ENCODE results near the gene ATG10.
"Not testable (repeated sequence)": the region's sequence is repeated elsewhere in the genome, so short reads cannot be mapped to it uniquely, and the experiment has no call there.

The ATG10 gene

GRCh38 chr5:82105457-82105856 is 133.6 kb downstream of the ATG10 start:
- DNase-seq = no peak
- in situ Hi-C loops (cut with MboI; ENCODE audit: low pct_unique_long_range_greater_than_20kb, low sequenced_read_pairs) = no loop called here

- in situ Hi-C loops (cut with MboI; ENCODE audit: low pct_unique_long_range_greater_than_20kb, low sequenced_read_pairs) = no loop called here
Measured at GRCh38 chr5:82106207-82106606, 134.4 kb downstream of the ATG10 start.

DNA sequence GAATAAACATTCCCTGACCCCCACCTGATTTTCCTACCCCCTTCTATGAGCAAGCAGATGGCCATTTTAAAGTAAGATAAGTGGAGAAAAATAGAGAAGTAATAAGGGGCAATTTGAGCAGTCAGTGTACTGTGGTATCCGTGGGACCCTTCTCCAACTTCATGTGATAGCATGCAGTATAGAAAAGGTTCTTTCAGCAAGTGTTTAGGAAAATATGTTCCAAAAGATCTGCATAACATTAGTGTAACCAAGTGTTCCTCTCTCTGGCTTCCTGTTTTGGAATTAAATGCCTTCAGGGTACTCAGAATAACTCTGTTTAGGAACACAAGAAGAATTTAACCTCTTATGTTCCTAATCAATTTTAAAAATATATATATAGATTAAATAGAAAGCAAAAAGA is 134.9 kb downstream of the ATG10 start:
- in situ Hi-C loops (cut with MboI; ENCODE audit: low pct_unique_long_range_greater_than_20kb, low sequenced_read_pairs) = no loop called here
- DNase-seq = peak; percentile 62

More at GRCh38 chr5:82106207-82106606, 134.4 kb downstream of the ATG10 start:
- DNase-seq = no peak

GRCh38 chr5:82107267-82107666 is 135.4 kb downstream of the ATG10 start:
- DNase-seq = no peak
- in situ Hi-C loops (cut with MboI; ENCODE audit: low pct_unique_long_range_greater_than_20kb, low sequenced_read_pairs) = no loop called here

GRCh38 chr5:82109013-82109412 is 137.2 kb downstream of the ATG10 start:
- in situ Hi-C loops (cut with MboI; ENCODE audit: low pct_unique_long_range_greater_than_20kb, low sequenced_read_pairs) = no loop called here
- no peak for DNase-seq

DNA sequence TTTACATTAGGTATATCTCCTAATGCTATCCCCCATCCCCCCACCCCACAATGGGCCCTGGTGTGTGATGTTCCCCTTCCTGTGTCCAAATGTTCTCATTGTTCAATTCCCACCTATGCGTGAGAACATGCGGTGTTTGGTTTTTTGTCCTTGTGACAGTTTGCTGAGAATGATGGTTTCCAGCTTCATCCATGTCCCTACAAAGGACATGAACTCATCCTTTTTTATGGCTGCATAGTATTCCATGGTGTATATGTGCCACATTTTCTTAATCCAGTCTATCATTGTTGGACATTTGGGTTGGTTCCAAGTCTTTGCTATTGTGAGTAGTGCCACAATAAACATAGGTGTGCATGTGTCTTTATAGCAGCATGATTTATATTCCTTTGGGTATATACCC is 138.1 kb downstream of the ATG10 start:
- DNase-seq; in situ Hi-C loops (cut with MboI; ENCODE audit: low pct_unique_long_range_greater_than_20kb, low sequenced_read_pairs): not testable (repeated sequence)

GRCh38 chr5:82111191-82111590 is 139.4 kb downstream of the ATG10 start:
- in situ Hi-C loops (cut with MboI; ENCODE audit: low pct_unique_long_range_greater_than_20kb, low sequenced_read_pairs) = no loop called here
- no peak for DNase-seq

DNA sequence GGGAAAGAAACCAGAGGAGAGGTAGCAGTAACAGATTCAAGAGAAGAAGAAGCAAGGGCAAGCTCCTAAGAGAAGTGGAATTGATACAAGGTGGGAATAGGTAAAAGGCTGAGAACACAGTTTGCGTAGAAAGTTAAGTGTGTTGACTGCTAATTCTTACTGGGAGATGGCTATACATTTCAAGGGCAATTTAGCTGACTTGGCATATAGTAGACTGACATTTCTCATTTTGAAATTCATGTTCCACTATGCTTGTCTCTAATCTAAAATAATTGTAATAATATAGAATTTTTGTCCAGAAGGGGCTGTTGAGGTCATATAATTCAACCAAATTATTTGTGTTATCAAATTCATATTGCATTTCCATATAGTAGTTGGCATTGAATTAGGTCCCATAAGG is 144.0 kb downstream of the ATG10 start:
- in situ Hi-C loops (cut with MboI; ENCODE audit: low pct_unique_long_range_greater_than_20kb, low sequenced_read_pairs) = no loop called here
- no peak for DNase-seq

DNA sequence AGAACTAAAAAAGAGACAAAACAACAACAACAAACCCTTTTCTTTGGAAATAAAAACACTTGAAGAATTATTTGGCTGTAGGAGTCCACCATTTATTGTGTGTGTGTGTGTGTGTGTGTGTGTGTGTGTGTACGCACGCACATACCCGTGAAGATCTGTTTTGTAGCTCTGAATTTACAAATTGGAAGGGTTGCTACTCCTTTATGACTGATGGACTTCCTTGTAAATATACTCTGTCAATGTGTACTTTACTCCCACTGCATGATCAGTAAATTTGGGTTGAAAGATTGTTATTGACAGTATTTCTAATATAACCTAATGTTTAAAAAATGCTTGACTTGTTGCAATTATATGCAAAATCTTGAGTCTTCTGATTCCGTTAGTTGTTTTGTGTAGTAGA is 148.1 kb downstream of the ATG10 start:
- DNase-seq = no peak
- in situ Hi-C loops (cut with MboI; ENCODE audit: low pct_unique_long_range_greater_than_20kb, low sequenced_read_pairs) = no loop called here

DNA sequence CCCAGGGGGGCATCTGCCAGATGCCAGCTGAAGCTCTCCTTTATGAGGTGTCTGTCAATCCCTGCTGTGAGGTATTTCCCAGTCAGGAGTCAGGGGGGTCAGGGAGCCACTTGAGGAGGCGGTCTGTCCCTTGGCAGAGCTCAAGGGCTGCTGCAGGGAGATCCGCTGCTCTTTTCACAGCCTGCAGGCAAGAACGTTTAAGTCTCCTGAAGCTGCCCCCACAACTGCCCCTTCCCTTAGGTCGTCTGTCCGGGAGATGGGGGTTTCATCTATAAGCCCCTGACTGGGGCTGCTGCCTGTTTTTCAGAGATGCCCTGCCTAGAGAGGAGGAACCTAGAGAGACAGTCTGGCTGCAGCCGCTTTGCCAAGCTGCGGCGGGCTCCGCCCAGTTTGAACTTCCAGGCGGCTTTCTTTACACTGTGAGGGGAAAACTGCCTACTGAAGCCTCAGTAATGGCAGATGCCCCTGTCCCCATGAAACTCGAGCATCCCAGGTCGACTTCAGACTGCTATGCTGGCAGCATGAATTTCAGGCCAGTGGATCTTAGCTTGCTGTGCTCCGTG is 158.0 kb downstream of the ATG10 start:
- no peak for DNase-seq

DNA sequence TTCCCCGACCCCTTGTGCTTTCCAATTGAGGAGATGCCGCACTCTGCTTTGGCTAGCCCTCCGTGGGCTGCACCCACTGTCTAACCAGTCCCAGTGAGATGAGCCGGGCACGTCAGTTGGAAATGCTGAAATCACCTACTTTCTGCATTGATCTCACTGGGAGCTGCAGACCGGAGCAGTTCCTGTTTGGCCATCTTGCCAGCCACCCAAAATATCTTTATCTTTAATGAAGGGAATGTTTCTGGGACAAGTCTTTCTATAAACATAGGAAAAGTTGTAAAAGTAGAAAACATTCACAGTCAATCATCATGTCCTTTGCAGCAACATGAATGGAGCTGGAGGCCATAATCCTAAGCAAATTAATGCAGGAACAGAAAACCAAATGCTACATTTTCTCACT is 158.8 kb downstream of the ATG10 start:
- in situ Hi-C loops (cut with MboI; ENCODE audit: low pct_unique_long_range_greater_than_20kb, low sequenced_read_pairs) = no loop called here

More for the DNA sequence above, 158.0 kb downstream of the ATG10 start:
- in situ Hi-C loops (cut with MboI; ENCODE audit: low pct_unique_long_range_greater_than_20kb, low sequenced_read_pairs) = no loop called here

GRCh38 chr5:82137205-82137604 is 165.4 kb downstream of the ATG10 start:
- no peak for DNase-seq
- in situ Hi-C loops (cut with MboI; ENCODE audit: low pct_unique_long_range_greater_than_20kb, low sequenced_read_pairs) = no loop called here

More for the DNA sequence above, 158.8 kb downstream of the ATG10 start:
- DNase-seq = no peak

DNA sequence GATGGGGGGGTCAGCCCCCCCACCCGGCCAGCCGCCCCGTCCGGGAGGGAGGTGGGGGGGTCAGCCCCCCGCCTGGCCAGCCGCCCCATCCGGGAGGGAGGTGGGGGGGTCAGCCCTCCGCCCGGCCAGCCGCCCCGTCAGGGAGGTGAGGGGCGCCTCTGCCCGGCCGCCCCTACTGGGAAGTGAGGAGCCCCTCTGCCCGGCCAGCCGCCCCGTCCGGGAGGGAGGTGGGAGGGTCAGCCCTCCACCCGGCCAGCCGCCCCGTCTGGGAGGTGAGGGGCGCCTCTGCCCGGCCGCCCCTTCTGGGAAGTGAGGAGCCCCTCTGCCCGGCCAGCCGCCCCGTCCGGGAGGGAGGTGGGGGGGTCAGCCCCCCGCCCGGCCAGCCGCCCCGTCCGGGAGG is 168.0 kb downstream of the ATG10 start:
- DNase-seq; in situ Hi-C loops (cut with MboI; ENCODE audit: low pct_unique_long_range_greater_than_20kb, low sequenced_read_pairs): not testable (repeated sequence)

- in situ Hi-C loops (cut with MboI; ENCODE audit: low pct_unique_long_range_greater_than_20kb, low sequenced_read_pairs) = no loop called here
- DNase-seq = no peak
Measured at GRCh38 chr5:82142217-82142841, 170.5 kb downstream of the ATG10 start.

DNA sequence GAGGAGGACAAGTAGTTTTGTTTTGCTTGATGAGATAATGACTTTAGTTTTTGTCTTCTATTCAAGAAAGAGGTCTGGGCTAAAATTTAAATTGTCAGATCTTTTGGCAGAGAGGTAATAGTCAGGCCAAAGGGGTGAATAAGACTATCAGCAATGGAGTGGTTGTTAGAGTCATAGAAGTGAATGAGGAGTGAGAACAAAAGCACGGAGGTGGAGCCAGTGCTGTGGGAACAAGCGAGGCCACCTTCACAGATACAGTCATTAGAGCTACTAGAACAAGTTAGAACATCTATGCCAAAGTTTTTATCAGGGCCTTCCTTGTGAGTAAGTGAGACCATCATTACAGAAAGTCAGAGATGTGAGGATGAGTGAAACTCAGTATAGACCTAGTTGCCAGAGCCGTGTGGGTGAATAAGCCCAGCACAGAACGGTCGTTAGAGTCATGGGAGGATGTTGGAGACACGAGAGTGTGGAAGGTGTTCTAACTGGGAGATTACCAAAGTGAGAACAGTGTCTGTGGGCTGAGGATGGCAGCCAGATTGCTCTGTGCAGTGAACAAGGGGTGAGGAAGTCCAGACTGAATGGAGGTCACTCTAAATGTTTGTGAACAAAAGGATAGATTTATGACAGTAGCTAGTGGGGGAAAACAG is 171.2 kb downstream of the ATG10 start:
- in situ Hi-C loops (cut with MboI; ENCODE audit: low pct_unique_long_range_greater_than_20kb, low sequenced_read_pairs) = no loop called here

GRCh38 chr5:82147860-82148573 is 176.2 kb downstream of the ATG10 start:
- no peak for DNase-seq
- in situ Hi-C loops (cut with MboI; ENCODE audit: low pct_unique_long_range_greater_than_20kb, low sequenced_read_pairs) = no loop called here

More for the DNA sequence above, 171.2 kb downstream of the ATG10 start:
- DNase-seq = no peak

DNA sequence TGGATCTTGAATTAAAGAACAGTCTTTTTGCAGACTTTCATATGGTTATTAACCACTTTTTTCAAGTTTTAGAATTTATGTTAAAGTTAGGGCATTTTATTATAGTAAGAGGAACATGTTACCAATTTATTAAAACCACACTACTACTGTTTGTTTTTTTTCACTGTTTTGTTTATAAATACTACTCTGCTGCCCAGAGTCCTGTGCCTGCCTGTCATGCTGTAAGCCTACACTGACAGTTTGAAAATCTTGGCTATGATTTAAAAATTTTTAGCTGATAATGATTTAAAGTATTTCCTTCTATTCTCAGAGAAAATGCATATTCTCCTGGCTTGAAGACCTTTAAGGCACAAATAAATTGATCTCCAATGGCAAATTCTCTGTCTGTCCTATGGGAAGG is 177.6 kb downstream of the ATG10 start:
- no peak for DNase-seq
- in situ Hi-C loops (cut with MboI; ENCODE audit: low pct_unique_long_range_greater_than_20kb, low sequenced_read_pairs) = no loop called here

GRCh38 chr5:82150559-82150958 is 178.7 kb downstream of the ATG10 start:
- in situ Hi-C loops (cut with MboI; ENCODE audit: low pct_unique_long_range_greater_than_20kb, low sequenced_read_pairs) = no loop called here
- no peak for DNase-seq

DNA sequence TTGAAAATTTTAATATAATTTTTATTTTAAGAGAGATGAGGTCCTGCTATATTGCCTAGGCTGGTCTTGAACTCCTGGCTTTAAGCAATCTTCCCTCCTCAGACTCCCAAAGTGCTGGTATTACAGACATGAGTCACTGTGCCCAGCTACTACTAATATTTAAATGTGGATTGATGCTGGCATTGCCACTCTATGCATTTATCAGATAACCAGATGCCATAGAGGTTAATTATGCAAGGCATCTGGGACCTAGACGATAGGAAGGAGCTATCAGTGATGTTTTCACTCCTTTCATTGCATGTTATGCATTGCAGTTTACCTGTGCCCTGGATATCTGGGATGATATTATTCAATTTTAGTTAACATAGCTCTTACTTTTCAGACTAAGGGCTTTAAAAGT is 179.4 kb downstream of the ATG10 start:
- in situ Hi-C loops (cut with MboI; ENCODE audit: low pct_unique_long_range_greater_than_20kb, low sequenced_read_pairs) = no loop called here

DNA sequence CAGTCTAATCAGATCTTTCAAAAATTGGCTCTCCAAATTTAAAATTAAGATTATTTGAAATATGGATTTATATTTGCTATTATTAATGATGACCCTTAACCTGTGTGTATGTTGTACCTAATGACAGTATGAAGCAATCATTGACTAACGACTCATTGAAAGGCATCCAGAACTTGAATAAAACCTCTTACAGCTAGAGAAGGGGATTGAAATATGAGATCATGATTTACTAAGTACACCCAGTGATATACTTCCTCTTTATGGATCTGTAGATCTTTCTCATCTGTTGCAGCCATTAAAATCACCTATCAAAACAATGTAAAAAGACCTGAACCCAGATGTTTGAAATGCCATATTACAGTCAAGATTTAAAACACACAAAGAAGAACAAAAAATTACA is 179.8 kb downstream of the ATG10 start:
- DNase-seq = peak; percentile 23
- in situ Hi-C loops (cut with MboI; ENCODE audit: low pct_unique_long_range_greater_than_20kb, low sequenced_read_pairs) = no loop called here

More for the DNA sequence above, 179.4 kb downstream of the ATG10 start:
- DNase-seq = no peak

Measured in KBM-7 (cell line).